ENCODE data around the gene TSEN54. TPM values are rescaled to one million over a fixed set of nuclear protein-coding genes. Genes with fewer than 3 reads are reported as not detected.
A peak's percentile ranks its signal among the peaks of the same experiment; 100 is the strongest.

TSEN54 gene
- 18.4 to 29.7 TPM (median 24.1 TPM) in 3 replicates for polyA plus RNA-seq
- polyA plus RNA-seq (2011; ENCODE audit: low read depth): 10.7 TPM
- 11.6 and 14.6 TPM in 2 replicates for polyA plus RNA-seq (2011; cell fraction: cytosol; rRNA removed)
- 40.1 and 42.8 TPM in 2 replicates for polyA plus RNA-seq (2011; cell fraction: nucleus; rRNA removed)
- 17.1 and 33.5 TPM in 2 replicates for polyA plus RNA-seq (2012; ENCODE audit: low replicate concordance)
- 20.7 to 30.3 TPM (median 30.3 TPM) in 3 replicates for polyA minus RNA-seq
- polyA minus RNA-seq (2011; cell fraction: cytosol; rRNA and poly(A)+ RNA removed): 24.0 TPM
- 7.8 and 9.7 TPM in 2 replicates for polyA minus RNA-seq (2011; cell fraction: nucleus; rRNA and poly(A)+ RNA removed)

DNA sequence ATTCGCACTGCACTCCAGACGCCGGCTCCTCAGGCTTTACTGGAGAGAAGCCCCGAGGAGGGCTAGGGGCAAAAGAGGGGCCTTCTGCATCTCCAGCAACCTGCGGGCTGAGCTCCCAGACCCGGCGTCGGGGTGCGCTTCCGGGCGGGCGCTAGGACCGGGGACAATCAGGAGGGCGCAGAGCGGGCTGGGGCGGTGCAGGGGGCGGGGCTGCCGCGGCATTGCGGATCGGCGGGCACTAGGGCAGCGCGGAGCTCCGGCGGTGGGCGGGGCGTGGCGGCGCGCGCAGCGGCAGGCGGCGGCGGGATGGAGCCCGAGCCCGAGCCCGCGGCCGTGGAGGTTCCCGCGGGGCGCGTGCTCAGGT is at the start of gene TSEN54:
Gene TSEN54 (plus strand): TSS at position 274 of the 364 bp plus-strand sequence. CDS start 33 bp downstream, at position 307.
- Histone ChIP-seq H3K27me3 (ENCODE audit: control insufficient read depth, extremely low read depth, insufficient read depth, low read length) (no peaks in the 10 kb centered on the region), H3K36me3 (ENCODE audit: control insufficient read depth in 2 of 2, extremely low read depth in 1 of 2, insufficient read depth in 2 of 2, low read length in 2 of 2) (peaks cover 8 to 21% of the 10 kb centered on the region in 2 experiments), H4K20me1 (ENCODE audit: control insufficient read depth, extremely low read depth, insufficient read depth, low read length) (peaks cover 11% of the 10 kb centered on the region), H2AFZ (ENCODE audit: control insufficient read depth, low read length) (peak within 1 kb of the TSS; percentile 98), H3K4me1 (ENCODE audit: control insufficient read depth, extremely low read depth, insufficient read depth, low read length) (peaks cover 22% of the 10 kb centered on the region), H3K27ac (ENCODE audit: control insufficient read depth, insufficient read depth, low read length) (peak within 1 kb of the TSS; percentile 29), H3K9ac (ENCODE audit: control insufficient read depth, extremely low read depth, insufficient read depth, low read length) (peak within 1 kb of the TSS; percentile 76), H3K9me1 (ENCODE audit: control insufficient read depth, extremely low read depth, insufficient read depth, low read length) (peaks cover 7% of the 10 kb centered on the region), H3K9me3 (ENCODE audit: control insufficient read depth, low read depth, low read length) (no peaks in the 10 kb centered on the region), H3K79me2 (ENCODE audit: control insufficient read depth, insufficient read depth, low read length) (peaks cover 23% of the 10 kb centered on the region), H3K4me2 (ENCODE audit: control insufficient read depth, extremely low read depth, insufficient read depth, low read depth, low read length) (peak within 1 kb of the TSS; percentile 96), H3K4me3 (ENCODE audit: control insufficient read depth in 2 of 3, extremely low read depth in 1 of 3, insufficient read depth in 2 of 3, low read depth in 1 of 3, low read length in 3 of 3) (peak within 1 kb of the TSS; percentile 80 to 85 (median 81))
- FAIRE-seq: no peak
- DNase-seq (ENCODE audit: low read depth, low spot score): no peak
- dilution Hi-C loops (cut with MboI; ENCODE audit: extremely low pct_ligation_motif_present, low sequenced_read_pairs): no loop called here
- TF ChIP-seq, protein P1, sequence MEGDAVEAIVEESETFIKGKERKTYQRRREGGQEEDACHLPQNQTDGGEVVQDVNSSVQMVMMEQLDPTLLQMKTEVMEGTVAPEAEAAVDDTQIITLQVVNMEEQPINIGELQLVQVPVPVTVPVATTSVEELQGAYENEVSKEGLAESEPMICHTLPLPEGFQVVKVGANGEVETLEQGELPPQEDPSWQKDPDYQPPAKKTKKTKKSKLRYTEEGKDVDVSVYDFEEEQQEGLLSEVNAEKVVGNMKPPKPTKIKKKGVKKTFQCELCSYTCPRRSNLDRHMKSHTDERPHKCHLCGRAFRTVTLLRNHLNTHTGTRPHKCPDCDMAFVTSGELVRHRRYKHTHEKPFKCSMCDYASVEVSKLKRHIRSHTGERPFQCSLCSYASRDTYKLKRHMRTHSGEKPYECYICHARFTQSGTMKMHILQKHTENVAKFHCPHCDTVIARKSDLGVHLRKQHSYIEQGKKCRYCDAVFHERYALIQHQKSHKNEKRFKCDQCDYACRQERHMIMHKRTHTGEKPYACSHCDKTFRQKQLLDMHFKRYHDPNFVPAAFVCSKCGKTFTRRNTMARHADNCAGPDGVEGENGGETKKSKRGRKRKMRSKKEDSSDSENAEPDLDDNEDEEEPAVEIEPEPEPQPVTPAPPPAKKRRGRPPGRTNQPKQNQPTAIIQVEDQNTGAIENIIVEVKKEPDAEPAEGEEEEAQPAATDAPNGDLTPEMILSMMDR (optimal IDR thresholded peaks at IDR 0.05 in 1 of 3, IDR thresholded peaks at IDR 0.05 in 1 of 3, conservative IDR thresholded peaks at IDR 0.05 in 1 of 3; ENCODE audit: extremely low read depth in 1 of 3, insufficient read depth in 2 of 3, low read length in 3 of 3): peak in 1 of 3 experiments; percentile 25
- no peak for TF ChIP-seq EZH2 (IDR thresholded peaks at IDR 0.05; ENCODE audit: low read length)

DNA sequence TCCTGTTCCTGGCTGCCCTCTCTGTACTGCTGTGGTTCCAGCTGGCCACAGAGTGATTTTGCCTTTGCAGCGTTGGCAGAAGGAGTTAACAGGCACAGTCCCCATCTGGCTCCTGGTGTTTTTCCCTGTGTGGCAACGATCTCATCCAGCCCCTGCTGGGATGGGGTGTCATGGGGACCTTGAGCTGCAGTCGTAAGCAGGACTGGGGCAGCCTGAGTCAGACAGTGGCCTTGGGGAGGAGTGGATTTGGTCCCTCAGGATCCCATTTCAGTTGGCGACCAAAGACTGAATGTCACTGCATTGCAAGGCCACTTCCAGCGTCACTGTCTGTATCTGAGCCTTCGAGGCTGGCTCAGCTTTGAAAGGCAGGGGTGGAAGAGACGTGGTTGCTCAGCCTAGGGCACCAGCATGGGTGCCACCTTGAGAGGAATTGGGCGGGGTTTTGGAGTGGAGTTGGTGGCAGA is 48.0 kb upstream of the TSEN54 start:
- TF ChIP-seq EZH2 (IDR thresholded peaks at IDR 0.05; ENCODE audit: low read length): no peak
- TF ChIP-seq, protein P1 (optimal IDR thresholded peaks at IDR 0.05 in 1 of 3, IDR thresholded peaks at IDR 0.05 in 1 of 3, conservative IDR thresholded peaks at IDR 0.05 in 1 of 3; ENCODE audit: extremely low read depth in 1 of 3, insufficient read depth in 2 of 3, low read length in 3 of 3): no peak
- DNase-seq (ENCODE audit: low read depth, low spot score): no peak
- H3K9ac ChIP-seq (ENCODE audit: control insufficient read depth, extremely low read depth, insufficient read depth, low read length): no peak overlapping the region
- dilution Hi-C loops (cut with MboI; ENCODE audit: extremely low pct_ligation_motif_present, low sequenced_read_pairs): no loop called here
- no peaks in the 10 kb centered on the region for H3K27me3 ChIP-seq (ENCODE audit: control insufficient read depth, extremely low read depth, insufficient read depth, low read length)
- H3K79me2 ChIP-seq (ENCODE audit: control insufficient read depth, insufficient read depth, low read length): peaks cover 2% of the 10 kb centered on the region
- H3K9me1 ChIP-seq (ENCODE audit: control insufficient read depth, extremely low read depth, insufficient read depth, low read length): no peaks in the 10 kb centered on the region
- peaks cover 8% of the 10 kb centered on the region for H3K4me1 ChIP-seq (ENCODE audit: control insufficient read depth, extremely low read depth, insufficient read depth, low read length)
- H2AFZ ChIP-seq (ENCODE audit: control insufficient read depth, low read length): no peak overlapping the region
- no peaks in the 10 kb centered on the region for H4K20me1 ChIP-seq (ENCODE audit: control insufficient read depth, extremely low read depth, insufficient read depth, low read length)
- no peak overlapping the region for H3K4me3 ChIP-seq (ENCODE audit: control insufficient read depth in 2 of 3, extremely low read depth in 1 of 3, insufficient read depth in 2 of 3, low read depth in 1 of 3, low read length in 3 of 3)
- FAIRE-seq: no peak
- peaks cover 0 to 11% of the 10 kb centered on the region in 2 experiments for H3K36me3 ChIP-seq (ENCODE audit: control insufficient read depth in 2 of 2, extremely low read depth in 1 of 2, insufficient read depth in 2 of 2, low read length in 2 of 2)
- no peaks in the 10 kb centered on the region for H3K9me3 ChIP-seq (ENCODE audit: control insufficient read depth, low read depth, low read length)
- H3K27ac ChIP-seq (ENCODE audit: control insufficient read depth, insufficient read depth, low read length): no peak overlapping the region
- H3K4me2 ChIP-seq (ENCODE audit: control insufficient read depth, extremely low read depth, insufficient read depth, low read depth, low read length): no peak overlapping the region

All from keratinocyte (primary cell).